NT2/D1 (cell line): ENCODE data around the gene GRIN3B.

Experiments used
- SUZ12 ChIP-seq: IDR thresholded peaks from 2 replicates; pipeline ENCODE4 v1.6.1; 2011; ENCODE audit not compliant: insufficient read length, insufficient read depth; ENCODE audit errors: extremely low read depth
- YY1 ChIP-seq: IDR thresholded peaks from 2 replicates; pipeline ENCODE4 v1.6.1; 2011; ENCODE audit not compliant: insufficient read length, insufficient read depth
- ZNF274 ChIP-seq: IDR thresholded peaks from 2 replicates; pipeline ENCODE4 v1.6.1; 2011; ENCODE audit warnings: mild to moderate bottlenecking, low read depth, low read length

DNA sequence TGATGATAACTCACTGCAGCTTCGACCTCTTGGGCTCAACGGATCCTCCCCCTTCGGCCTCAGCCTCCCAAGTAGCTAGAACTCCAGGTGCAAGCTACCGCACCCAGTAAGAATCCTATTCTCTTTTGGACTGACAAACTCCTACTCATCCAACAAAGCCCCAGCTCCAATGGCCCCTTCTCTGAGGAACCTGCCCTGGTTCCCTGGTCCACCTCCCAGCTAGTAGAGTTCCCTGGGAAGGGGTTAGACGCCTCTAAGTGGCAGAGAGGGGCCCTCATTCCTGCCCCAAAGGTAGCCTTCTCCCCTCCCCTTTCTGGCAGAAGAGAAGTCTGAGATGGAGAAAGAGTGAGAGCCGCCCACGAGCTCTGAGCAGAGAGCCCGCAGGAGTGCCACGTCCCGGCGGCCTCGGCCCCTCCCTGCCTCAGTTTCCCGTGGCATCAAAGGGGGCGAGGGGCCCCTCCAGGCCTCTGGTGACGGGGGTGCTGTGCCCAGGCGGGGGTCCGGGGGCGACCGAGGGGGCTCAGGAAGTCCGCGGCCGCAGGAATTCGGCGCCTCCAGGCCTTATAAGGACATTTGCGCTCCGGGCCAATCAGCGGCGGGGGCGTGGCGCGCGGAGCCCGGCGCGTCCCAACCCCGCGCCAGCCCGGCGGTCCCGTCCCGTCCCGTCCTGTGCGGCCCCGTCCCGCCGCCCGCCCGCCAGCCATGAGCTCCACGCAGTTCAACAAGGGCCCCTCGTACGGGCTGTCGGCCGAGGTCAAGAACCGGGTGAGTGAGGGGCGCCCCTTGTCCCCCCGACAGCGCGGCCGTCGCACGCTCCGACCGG, 26.0 kb downstream of the GRIN3B start, which contains the start of gene CNN2:
- no peak for TF ChIP-seq YY1
- TF ChIP-seq ZNF274, result no peak
- TF ChIP-seq SUZ12, result no peak
